CD14-positive monocyte (primary cell): ENCODE results near the gene DLG4. TPM values are rescaled to one million over a fixed set of nuclear protein-coding genes. Genes with fewer than 3 reads are reported as not detected.

Source experiments
- DNase-seq, 3 donors: peaks; one replicate each; pipeline ENCODE4 v3.0.0-alpha.2; 2011 to 2022
- H2AFZ ChIP-seq: 2 replicates; pipeline ENCODE4 v1.6.0; 2012; ENCODE audit warnings: mild to moderate bottlenecking, low read depth, low read length, inconsistent platforms; ENCODE audit not compliant: insufficient read depth, poor library complexity, severe bottlenecking
- H3K27ac ChIP-seq, 2 donors: 1 replicate in 1 of 2; 2 replicates in 1 of 2; pipeline ENCODE4 v1.5.1; 2012 to 2013; ENCODE audit warnings: low read length in 2 of 2, control low read depth in 1 of 2, inconsistent platforms in 1 of 2, low read depth in 1 of 2, mild to moderate bottlenecking in 1 of 2
- H3K27me3 ChIP-seq, 2 donors: one replicate each; pipeline versions ENCODE4 v1.6.0 to v1.6.1; 2011 to 2013; ENCODE audit warnings: low read length in 2 of 2; ENCODE audit not compliant: control insufficient read depth in 2 of 2, insufficient read depth in 2 of 2
- H3K36me3 ChIP-seq, 2 donors: replicated peaks in 1 of 2; 1 replicate in 1 of 2; 2 replicates in 1 of 2; pipeline versions ENCODE4 v1.5.1 to v1.6.1; 2012 to 2013; ENCODE audit warnings: low read length in 2 of 2, control low read depth in 1 of 2, inconsistent platforms in 1 of 2, mild to moderate bottlenecking in 1 of 2; ENCODE audit not compliant: insufficient read depth in 2 of 2, control insufficient read depth in 1 of 2
- H3K4me1 ChIP-seq, 2 donors: 1 replicate in 1 of 2; 2 replicates in 1 of 2; pipeline versions ENCODE4 v1.5.1 to v1.6.1; 2012 to 2013; ENCODE audit warnings: low read length in 2 of 2, control low read depth in 1 of 2, inconsistent platforms in 1 of 2, mild to moderate bottlenecking in 1 of 2, moderate library complexity in 1 of 2; ENCODE audit not compliant: insufficient read depth in 2 of 2, control insufficient read depth in 1 of 2
- H3K4me2 ChIP-seq: replicated peaks from 2 replicates; pipeline ENCODE3; 2012; ENCODE audit warnings: low read length, moderate library complexity, mild to moderate bottlenecking; ENCODE audit not compliant: poor library complexity, severe bottlenecking; ENCODE audit errors: extremely low read depth
- H3K4me3 ChIP-seq, 3 experiments: fragments of 200-600 bp in 1 of 3; sonication (generic) in 1 of 3; replicated peaks in 1 of 3; 1 replicate in 2 of 3; 2 replicates in 1 of 3; pipeline ENCODE4 v1.5.1; 2011 to 2013; ENCODE audit warnings: low read length in 3 of 3, mild to moderate bottlenecking in 3 of 3, control low read depth in 2 of 3, low read depth in 2 of 3, inconsistent platforms in 1 of 3, moderate library complexity in 1 of 3
- H3K79me2 ChIP-seq: 2 replicates; pipeline ENCODE4 v1.6.0; 2012; ENCODE audit warnings: mild to moderate bottlenecking, control low read depth, inconsistent platforms, low read length, moderate library complexity; ENCODE audit not compliant: insufficient read depth
- H3K9ac ChIP-seq: 2 replicates; pipeline ENCODE4 v1.6.0; 2017; ENCODE audit warnings: low read length, mild to moderate bottlenecking; ENCODE audit not compliant: insufficient read depth, poor library complexity, severe bottlenecking
- H3K9me3 ChIP-seq, 2 donors: replicated peaks in 1 of 2; 1 replicate in 1 of 2; 2 replicates in 1 of 2; pipeline versions ENCODE4 v1.5.1 to v1.6.1; 2012 to 2013; ENCODE audit warnings: low read length in 2 of 2, control low read depth in 1 of 2; ENCODE audit not compliant: control insufficient read depth in 1 of 2, insufficient read depth in 1 of 2
- H4K20me1 ChIP-seq: 2 replicates; pipeline ENCODE4 v1.6.0; 2012; ENCODE audit warnings: mild to moderate bottlenecking, low read length, control low read depth, moderate library complexity; ENCODE audit not compliant: insufficient read depth
- H3K27ac Mint-ChIP-seq, 7 donors: one replicate each; pipeline ENCODE4 v1.8.0; 2020; ENCODE audit warnings: mild to moderate bottlenecking in 7 of 7, mixed read lengths in 7 of 7, moderate library complexity in 6 of 7, inconsistent platforms in 2 of 7
- H3K27me3 Mint-ChIP-seq, 3 donors: one replicate each; pipeline ENCODE4 v1.8.0; 2021 to 2022; ENCODE audit warnings: low read depth in 3 of 3, mild to moderate bottlenecking in 3 of 3, mixed read lengths in 3 of 3, moderate library complexity in 3 of 3, inconsistent platforms in 1 of 3
- H3K36me3 Mint-ChIP-seq, 2 donors: one replicate each; pipeline ENCODE4 v1.8.0; 2020; ENCODE audit warnings: mixed read lengths in 2 of 2, inconsistent platforms in 1 of 2, mild to moderate bottlenecking in 1 of 2
- H3K4me1 Mint-ChIP-seq: one replicate; pipeline ENCODE4 v1.8.0; 2020; ENCODE audit warnings: mild to moderate bottlenecking, mixed read lengths
- H3K4me3 Mint-ChIP-seq, 2 donors: one replicate each; pipeline ENCODE4 v1.8.0; 2020; ENCODE audit warnings: mild to moderate bottlenecking in 2 of 2, mixed read lengths in 2 of 2, moderate library complexity in 1 of 2
- H3K9me3 Mint-ChIP-seq, 7 donors: one replicate each; pipeline ENCODE4 v1.8.0; 2020 to 2022; ENCODE audit warnings: mixed read lengths in 7 of 7, mild to moderate bottlenecking in 6 of 7, moderate library complexity in 6 of 7, inconsistent platforms in 2 of 7
- CTCF ChIP-seq: fragments of 200-600 bp; IDR thresholded peaks from one replicate; pipeline ENCODE4 v1.8.0; 2022; ENCODE audit warnings: antibody characterized with exemption, mild to moderate bottlenecking
- WGBS: methylation state at CpG from one replicate; pipeline ENCODE4 v1.1.5; 2013; ENCODE audit warnings: missing lambda C conversion rate; ENCODE audit not compliant: insufficient coverage; 5-methylcytosine and 5-hydroxymethylcytosine counted together
- intact Hi-C, 2 donors: fragments of 100-400 bp; cut with micrococcal nuclease; formaldehyde crosslinking; loops; one replicate each; pipeline versions ENCODE4 v1.15.0 to v1.15.1; 2023
- polyA minus RNA-seq: library from RNA; depleted of rRNA, polyadenylated mRNA; stranded (reverse); fragments of >200 nt; gene quantifications from 2 replicates; pipeline ENCODE4 v1.2.3, GENCODE V29; 2012
- polyA plus RNA-seq, 3 donors: library from polyadenylated mRNA; depleted of rRNA in 1 of 3; unstranded in 2 of 3; stranded (reverse) in 1 of 3; fragments of 300-500 nt in 2 of 3; fragments of >200 nt in 1 of 3; fragmentation: Illumina TruSeq in 2 of 3; gene quantifications; 1 replicate in 2 of 3; 2 replicates in 1 of 3; pipeline ENCODE4 v1.2.3, GENCODE V29; 2012 to 2021
- total RNA-seq, 12 experiments: library from RNA in 1 of 12; stranded (reverse) in 1 of 12; fragments of 120-200 nt in 1 of 12; gene quantifications; one replicate each; pipeline ENCODE4 v1.2.4 and lab custom pipeline; 2013 to 2026; ENCODE audit warnings: mixed read lengths in 6 of 12, inconsistent platforms in 1 of 12

DLG4 gene
- total RNA-seq (2013) = 16.2 TPM
- polyA plus RNA-seq = 10 to 100 TPM in 1 of 3 donors, under 1 TPM in 2; 0.37 to 42.6 (median 0.39) TPM
- 10.5 and 14.3 TPM in 2 replicates for polyA minus RNA-seq
- total RNA-seq (lab: John Stamatoyannopoulos, UW) = 7.1 to 53.8 (median 26.6) reads per million in 11 experiments

- Mint-ChIP-seq H3K27me3 (peaks cover 0 to 2% (median 2%) of the 10 kb centered on the region in 3 donors), H3K4me3 (peak within 1 kb of the TSS; percentile 96 to 98), H3K4me1 (peaks cover 60% of the 10 kb centered on the region), H3K36me3 (peaks cover 35 to 40% of the 10 kb centered on the region in 2 donors), H3K9me3 (peaks cover 0 to 2% (median 0%) of the 10 kb centered on the region in 7 donors), H3K27ac (peak within 1 kb of the TSS; percentile 89 to 97 (median 94))
- peak within 1 kb of the TSS; percentile 50 to 85 for H3K27ac ChIP-seq
- DNase-seq = peak; percentile 74 to 78 (median 78)
- H3K4me3 ChIP-seq = peak within 1 kb of the TSS; percentile 65 to 94 (median 77)
- no peaks in the 10 kb centered on the region for H3K27me3 ChIP-seq
- peak within 1 kb of the TSS; percentile 65 for H2AFZ ChIP-seq
- peaks cover 56 to 65% of the 10 kb centered on the region in 2 donors for H3K4me1 ChIP-seq
- WGBS = under 1% methylated on average over 50 of the region's 63 CpGs
- intact Hi-C loops = loop anchor here (2.0 to 10.0 kb wide), 4 partner anchors 17 to 185 kb away; partner anchors contain the start of genes CTDNEP1 (in 1 of the 2), ELP5 (in 1 of the 2), NLGN2 (in 1 of the 2) and TMEM256 (in 1 of the 2)
- peak within 1 kb of the TSS; percentile 96 for H3K4me2 ChIP-seq
- no peaks in the 10 kb centered on the region for H3K9me3 ChIP-seq
- H4K20me1 ChIP-seq = peaks cover 29% of the 10 kb centered on the region
- H3K36me3 ChIP-seq = peaks cover 33 to 37% of the 10 kb centered on the region in 2 donors
- no peak for TF ChIP-seq CTCF
- H3K9ac ChIP-seq = peak within 1 kb of the TSS; percentile 91
- peaks cover 48% of the 10 kb centered on the region for H3K79me2 ChIP-seq
Measured at GRCh38 chr17:7219812-7220592, at the start of gene DLG4, which contains the start of gene ACADVL. Gene DLG4 (minus strand): TSS chr17:7219836. Gene ACADVL (plus strand): TSS chr17:7219938. CDS start chr17:7219985, 47 bp downstream.

GRCh38 chr17:7266784-7267183, 47.1 kb upstream of the DLG4 start:
- no peak for DNase-seq
- no peaks in the 10 kb centered on the region for H4K20me1 ChIP-seq
- H3K9me3 ChIP-seq = peaks cover 0 to 5% of the 10 kb centered on the region in 2 donors
- H3K27ac Mint-ChIP-seq = peak overlapping the region in 1 of 7 donors; percentile 29
- peaks cover 35 to 61% (median 53%) of the 10 kb centered on the region in 3 donors for H3K27me3 Mint-ChIP-seq
- no peak overlapping the region for H3K4me3 ChIP-seq
- peaks cover 0 to 8% (median 5%) of the 10 kb centered on the region in 7 donors for H3K9me3 Mint-ChIP-seq
- TF ChIP-seq CTCF = no peak
- no peaks in the 10 kb centered on the region for H3K79me2 ChIP-seq
- H3K4me1 Mint-ChIP-seq = peaks cover 32% of the 10 kb centered on the region
- peaks cover 11 to 29% of the 10 kb centered on the region in 2 donors for H3K27me3 ChIP-seq
- intact Hi-C loops = no loop called here
- H3K36me3 ChIP-seq = no peaks in the 10 kb centered on the region
- H3K4me2 ChIP-seq = no peak overlapping the region
- H2AFZ ChIP-seq = no peak overlapping the region
- peaks cover 0 to 3% of the 10 kb centered on the region in 2 donors for H3K36me3 Mint-ChIP-seq
- peaks cover 21 to 23% of the 10 kb centered on the region in 2 donors for H3K4me1 ChIP-seq
- no peak overlapping the region for H3K9ac ChIP-seq
- no CpG with 5 or more reads among the region's 1 CpG for WGBS
- H3K27ac ChIP-seq = no peak overlapping the region
- H3K4me3 Mint-ChIP-seq = peak overlapping the region in 1 of 2 donors; percentile 67
